ENCODE data around the gene UNC45B.
"Not testable (repeated sequence)": the region's sequence is repeated elsewhere in the genome, so short reads cannot be mapped to it uniquely, and the experiment has no call there.

UNC45B gene

DNA sequence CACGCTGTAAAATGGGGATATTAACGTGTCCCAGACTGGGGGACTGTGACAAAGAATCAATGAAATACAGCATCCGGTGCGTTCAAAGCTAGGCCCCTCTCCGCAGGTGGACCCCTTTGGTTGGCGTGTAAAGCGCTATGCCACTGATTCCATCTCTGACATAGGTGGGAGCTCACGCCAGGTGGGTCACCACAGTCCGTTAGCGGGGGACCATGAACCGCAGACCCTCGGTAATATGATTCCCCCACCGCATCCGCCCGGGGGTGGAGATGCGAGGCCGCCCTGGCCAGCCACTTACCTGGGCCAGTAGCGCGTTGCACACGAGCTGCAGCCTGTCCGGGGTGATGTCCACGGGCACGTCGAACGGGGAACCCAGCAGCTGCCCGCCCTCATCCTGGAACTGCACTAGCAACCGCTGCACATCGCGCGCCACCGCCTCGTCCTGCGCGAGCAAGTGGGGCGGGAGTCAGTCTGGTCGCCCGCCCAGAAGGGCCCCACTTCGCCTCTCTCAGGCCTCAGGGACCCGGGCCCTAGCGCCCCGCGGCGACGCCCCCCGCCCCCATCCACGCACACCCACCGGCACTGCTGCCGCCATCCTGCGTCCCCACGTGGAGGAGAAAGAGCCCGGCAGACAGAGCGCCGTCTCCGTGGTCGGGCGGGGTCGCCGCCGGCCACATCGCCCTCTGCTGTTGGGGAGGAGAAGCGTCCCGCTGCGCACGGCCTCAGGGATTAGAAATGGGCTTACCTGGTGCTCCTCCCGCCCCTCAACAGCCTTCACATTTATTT lies 5.7 kb upstream of the UNC45B start, which contains the start of gene NLE1:
Gene NLE1, minus strand, starts transcription at position 623 of the 786 bp plus-strand sequence. Its CDS starts 28 bp downstream, at position 595.
- DNase-seq (ENCODE audit: low read depth), result peak; percentile 30

DNA sequence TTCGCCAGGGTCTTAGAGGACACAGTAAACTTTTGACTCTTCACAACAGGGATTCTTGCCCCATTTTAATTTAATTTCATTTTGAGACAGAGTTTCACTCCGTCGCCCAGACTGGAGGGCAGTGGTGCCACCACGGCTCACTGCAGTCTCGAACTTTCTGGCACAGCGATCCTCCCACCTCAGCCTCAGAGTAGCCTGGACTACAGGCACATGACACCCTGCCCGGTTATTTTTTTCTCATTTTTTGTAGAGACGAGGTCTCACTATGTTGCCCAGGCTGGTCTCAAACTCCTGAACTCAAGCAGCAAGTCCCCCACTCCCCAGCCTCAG lies 5.2 kb upstream of the UNC45B start:
- DNase-seq (ENCODE audit: low read depth), result no peak

DNA sequence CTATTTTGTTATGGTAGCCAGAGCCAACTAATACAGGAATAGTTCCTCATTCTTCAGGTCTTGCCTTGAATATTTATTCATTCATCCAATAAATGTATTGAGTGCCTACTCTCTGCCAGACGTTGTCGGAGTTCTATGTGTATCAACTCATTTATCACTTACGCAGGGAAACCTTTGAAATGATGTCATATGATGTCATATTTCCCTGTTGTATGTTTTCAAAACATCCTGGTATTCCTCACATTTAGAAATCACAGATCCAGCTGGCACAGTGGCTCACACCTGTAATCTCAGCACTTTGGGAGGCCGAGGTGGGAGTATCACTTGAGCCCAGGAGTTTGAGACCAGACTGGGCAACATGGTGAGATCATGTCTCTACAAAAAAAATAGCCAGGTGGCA lies 2.8 kb upstream of the UNC45B start:
- DNase-seq (ENCODE audit: low read depth), result no peak

DNA sequence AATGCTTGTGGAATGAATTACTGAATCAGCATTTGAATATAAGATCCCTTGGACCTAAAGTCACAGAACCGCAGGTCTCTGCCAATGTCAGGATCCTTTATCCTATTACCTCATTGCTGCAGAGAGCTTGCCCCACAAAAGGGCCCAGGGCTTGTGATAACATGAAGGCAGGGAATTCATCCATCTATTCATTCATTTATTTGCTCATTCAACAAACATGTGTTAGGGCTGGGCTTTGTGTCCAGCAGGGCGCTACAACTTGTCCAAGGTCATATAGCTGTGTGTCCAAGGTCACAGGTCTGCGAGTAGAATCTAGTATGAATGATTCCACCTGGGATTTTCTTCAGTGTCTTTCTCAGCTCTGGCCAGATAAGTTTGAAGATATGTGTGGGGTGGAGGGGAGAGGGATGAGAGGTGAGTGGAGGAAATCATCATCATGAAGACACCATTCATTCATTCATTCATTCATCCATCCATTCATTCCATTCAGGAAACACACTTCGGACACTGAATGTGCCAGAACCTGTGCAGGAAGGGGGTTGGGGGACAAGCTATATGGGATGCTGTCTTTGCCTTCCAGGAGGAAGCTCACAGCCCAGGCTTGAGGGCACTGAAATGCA lies 1.3 kb upstream of the UNC45B start:
- DNase-seq (ENCODE audit: low read depth), result no peak

DNA sequence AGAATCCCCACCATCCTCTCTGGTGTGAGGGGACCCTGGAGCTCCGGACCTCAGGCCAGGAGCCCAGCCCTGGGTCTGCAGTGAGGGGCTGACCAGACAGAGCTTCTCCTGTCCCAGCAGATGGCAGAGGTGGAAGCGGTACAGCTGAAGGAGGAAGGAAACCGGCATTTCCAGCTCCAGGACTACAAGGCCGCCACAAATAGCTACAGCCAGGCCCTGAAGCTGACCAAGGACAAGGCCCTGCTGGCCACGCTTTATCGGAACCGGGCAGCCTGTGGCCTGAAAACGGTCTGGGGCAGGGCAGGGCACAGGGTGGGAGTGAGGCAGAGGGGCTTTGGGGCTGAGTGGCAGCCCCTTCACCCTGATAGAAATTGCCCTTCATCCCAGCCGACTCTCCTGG lies 527 bp downstream of the UNC45B start:
- no peak for DNase-seq (ENCODE audit: low read depth)

DNA sequence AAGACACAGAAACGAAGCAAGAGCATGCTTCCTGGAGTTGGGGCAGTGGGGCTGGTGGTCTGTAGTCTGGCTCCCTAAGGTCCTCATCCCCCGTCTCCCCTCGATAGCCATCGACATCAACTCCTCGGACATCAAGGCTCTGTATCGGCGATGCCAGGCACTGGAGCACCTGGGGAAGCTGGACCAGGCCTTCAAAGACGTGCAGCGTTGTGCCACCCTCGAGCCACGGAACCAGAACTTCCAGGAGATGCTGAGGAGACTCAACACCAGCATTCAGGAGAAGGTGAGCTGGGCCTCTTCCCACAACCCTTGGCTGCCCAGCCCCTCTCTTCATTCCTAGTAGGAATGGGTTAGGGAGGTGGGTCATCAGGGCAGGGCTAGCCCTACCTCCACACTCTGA lies 2.3 kb downstream of the UNC45B start:
- no peak for DNase-seq (ENCODE audit: low read depth)

DNA sequence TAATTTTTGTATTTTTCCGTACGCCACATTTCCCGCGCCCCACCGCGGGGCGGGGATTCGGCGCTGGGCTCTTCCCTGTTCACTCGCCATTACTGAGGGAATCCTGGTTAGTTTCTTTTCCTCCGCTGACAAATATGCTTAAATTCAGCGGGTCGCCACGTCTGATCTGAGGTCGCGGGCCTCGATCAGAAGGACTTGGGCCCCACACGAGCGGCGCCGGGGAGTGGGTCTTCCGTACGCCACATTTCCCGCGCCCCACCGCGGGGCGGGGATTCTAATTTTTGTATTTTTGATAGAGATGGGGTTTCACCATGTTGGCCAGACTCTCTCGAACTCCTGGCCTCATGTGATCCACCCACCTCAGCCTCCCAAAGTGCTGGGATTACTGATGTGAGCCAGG lies 3.5 kb downstream of the UNC45B start:
- DNase-seq (ENCODE audit: low read depth), result not testable (repeated sequence)

DNA sequence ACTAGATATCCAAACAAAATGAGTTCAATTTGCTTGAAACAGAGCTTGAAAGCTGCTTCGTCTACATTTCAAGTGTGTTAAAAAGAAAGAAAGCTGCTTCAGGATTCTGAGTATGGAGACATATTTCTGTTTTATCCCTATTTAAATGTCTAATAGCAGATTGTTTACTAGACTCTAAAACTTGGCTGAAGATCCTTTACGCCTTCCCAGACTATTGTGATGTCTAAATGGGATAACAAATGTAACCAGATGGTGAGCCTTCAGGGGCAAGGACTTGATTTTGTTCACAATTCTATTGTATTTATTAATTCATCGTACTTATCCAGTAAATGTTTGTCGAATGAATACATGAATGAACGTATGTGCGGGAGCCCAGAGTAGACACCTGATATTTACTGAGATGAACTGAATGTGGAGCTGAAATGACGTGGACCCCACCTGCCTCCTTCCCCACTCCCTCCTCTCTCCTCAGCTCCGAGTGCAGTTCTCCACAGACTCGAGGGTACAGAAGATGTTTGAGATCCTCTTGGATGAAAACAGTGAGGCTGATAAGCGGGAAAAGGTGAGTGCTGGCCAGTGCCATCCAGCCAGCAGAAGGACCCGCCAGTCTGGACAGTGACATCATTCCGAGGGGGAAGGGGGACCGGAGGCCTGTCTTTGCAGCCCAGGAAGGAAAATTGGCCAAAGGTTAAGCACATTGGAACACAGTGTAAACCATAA lies 5.0 kb downstream of the UNC45B start:
- no peak for DNase-seq (ENCODE audit: low read depth)

DNA sequence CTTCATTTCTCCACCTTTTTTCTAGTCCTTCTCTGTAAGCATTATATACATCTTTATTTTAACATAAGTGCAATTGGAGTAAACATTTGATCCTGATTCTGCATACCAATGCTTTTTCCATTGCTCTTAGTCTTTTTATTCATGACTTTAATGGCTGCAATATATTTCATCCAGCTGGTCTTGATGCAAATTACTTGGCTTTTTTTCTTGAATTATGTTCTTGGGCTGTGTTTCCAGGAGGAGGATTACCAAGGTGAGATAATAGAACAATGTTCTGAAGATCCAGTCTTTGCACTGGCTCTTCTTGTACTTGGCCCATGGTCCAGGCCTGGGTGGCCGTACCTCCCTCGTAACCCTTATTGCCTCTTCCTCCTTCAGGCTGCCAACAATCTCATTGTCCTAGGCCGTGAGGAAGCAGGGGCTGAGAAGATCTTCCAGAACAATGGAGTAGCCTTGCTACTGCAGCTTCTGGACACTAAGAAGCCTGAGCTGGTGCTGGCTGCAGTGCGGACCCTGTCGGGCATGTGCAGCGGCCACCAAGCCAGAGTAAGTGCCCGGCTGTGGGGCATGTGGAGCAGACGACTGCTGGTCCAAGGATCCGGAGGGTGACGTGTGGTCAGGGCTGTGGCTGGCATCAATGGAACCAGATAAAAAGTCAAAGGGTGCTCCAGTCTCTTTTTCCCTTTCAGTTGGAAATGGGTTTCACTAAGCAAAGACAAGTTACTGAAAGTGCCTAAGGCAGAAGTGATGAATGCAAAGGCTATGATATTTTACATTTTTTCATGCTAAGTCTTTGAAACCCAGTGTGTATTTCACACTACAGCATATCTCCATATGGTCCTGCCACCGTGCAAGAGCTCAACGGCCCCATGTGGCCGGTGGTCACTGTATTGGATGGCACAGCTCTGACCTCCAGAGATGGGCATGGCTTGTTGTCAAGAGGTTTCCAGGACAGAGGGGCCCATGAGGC lies 6.9 kb downstream of the UNC45B start:
- no peak for DNase-seq (ENCODE audit: low read depth)

DNA sequence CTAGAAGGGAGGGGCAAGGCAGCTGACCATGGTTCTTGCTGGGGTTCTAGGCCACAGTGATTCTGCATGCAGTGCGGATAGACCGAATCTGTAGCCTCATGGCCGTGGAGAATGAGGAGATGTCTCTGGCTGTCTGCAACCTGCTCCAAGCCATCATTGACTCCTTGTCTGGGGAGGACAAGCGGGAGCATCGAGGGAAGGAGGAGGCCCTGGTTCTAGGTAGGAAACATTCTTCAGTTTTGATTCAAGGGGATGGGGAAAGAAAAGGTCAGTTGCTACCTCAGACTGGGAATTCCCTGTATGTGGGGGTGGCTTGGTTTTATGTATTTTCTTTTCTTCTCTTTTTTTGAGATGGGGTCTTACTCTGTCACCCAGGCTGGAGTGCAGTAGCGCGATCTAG lies 7.6 kb downstream of the UNC45B start:
- DNase-seq (ENCODE audit: low read depth), result no peak

DNA sequence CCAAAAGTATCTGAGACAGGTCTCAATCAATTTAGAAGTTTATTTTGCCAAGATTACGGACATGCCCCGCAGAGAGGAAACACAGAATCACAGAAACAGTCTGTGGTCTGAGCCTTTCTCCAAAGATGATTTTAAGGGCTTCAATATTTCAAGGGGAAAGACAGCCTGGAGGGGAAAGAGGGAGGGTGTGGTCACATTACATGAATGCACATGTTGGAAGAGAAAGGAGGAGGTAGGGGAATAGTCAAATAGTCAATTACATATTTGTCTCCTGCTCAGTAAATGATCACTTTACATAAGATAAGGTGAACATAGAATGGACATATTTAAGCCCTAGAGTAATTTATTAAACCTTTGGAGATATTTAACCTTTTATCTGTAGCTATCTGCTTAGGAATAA lies 12.3 kb downstream of the UNC45B start:
- DNase-seq (ENCODE audit: low read depth), result no peak

DNA sequence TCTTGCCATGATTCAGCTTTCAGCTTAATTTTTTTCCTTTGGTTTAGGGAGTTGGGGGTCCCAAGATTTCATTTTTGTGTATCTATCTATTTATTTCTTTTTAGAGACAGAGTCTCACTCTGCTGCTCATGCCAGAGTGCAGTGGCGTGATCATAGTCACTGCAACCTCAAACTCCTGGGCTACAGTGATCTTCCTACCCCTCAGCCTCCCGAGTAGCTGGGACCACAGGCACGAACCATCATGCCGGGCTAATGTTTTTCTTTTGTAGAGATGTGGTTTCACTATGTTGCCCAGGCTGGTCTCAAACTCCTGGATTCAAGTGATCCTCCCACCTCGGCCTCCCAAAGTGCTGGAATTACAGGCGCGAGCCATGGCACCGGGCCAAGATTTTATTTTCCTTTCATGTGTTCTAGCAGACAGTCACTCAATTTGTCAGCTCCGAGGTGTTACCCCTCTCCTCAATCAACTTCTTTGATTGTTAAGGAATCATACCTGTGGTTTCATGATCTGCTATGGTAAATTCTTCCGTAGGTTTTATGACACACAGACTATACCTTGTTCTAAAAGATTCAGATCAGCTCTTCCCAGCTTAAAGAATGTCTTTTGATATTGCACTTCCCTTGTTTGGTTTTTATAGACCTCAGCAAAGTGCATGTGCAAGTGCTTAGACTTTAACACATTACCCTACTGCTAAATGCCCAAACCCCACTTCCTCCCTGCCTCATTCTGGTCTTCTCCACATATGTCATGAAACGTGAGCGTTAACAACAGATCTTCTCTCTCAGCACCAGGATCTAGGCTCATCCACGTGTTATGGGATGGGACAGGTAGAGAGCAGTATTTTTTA lies 13.0 kb downstream of the UNC45B start:
- no peak for DNase-seq (ENCODE audit: low read depth)

DNA sequence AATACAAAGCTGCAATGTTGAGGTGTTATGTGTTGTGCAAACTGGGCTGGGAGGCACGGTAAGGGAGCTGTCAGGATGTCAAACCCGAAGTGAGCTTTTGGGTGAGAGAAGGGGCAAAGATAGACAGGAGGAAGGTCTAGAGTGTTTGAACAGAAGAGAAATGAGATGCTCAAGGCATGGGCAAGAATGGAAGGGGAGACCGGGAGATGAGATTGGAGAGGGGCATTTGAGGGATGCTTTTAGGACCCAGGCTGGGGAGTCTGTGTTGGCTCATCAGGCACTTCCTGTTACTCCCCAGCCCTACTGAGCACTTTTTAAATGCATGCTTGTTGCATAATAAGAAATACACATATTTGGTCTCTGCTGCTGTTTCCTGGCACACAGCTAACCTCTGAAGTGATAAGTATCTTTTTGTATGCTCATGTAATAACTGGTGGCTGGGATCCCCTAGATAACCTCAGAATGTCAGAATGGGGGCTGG lies 13.7 kb downstream of the UNC45B start:
- no peak for DNase-seq (ENCODE audit: low read depth)

DNA sequence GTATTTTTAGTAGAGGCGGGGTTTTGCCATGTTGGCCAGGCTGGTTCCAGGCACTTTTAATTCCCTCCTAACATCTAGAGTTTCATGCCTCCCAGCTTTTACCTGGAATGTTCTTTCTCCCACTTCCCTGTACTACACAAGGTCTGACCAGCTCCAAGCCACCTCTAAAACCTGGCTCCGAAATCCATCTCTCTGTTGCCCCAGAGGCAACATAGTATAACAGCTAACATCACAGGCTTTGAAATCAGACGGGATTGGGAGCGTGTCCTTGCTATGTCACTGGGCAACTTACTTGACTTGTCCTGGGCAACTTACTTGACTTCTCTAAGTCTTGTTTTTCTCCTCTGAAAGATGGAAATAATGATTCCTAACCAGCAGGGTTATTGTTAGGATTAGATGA lies 15.1 kb downstream of the UNC45B start:
- no peak for DNase-seq (ENCODE audit: low read depth)

DNA sequence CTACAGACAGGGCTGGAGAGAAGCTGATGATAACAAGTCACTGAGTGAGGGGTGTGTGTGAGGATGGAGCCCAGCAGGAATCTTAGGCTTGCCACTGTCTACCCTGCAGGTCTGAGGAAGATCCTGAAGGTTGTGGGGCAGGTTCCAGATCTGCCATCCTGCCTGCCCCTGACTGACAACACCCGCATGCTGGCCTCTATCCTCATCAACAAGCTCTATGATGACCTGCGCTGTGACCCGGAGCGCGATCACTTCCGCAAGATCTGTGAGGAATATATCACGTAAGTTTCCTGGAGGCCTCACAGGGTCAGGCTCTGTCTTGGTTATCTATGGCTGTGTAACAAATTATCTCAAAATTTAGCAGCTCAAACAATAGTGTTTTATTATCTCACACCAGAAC lies 16.3 kb downstream of the UNC45B start:
- no peak for DNase-seq (ENCODE audit: low read depth)

DNA sequence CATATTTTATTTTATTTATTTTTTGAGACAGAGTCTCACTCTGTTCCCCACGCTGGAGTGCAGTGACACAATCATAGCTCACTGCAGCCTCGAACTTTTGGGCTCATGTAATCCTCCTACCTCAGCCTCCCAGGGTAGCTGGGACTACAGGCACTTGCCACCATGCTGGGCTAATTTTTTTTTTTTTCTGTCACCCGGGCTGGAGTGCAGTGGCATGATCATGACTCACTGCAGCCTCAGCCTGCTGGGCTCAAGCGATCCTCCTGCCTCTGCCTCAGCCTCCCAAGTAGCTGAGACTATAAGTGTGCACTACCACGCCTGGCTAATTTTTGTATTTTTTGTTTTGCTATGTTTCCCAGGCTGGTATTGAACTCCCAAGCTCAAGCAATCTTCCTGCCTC lies 17.1 kb downstream of the UNC45B start:
- DNase-seq (ENCODE audit: low read depth), result no peak

DNA sequence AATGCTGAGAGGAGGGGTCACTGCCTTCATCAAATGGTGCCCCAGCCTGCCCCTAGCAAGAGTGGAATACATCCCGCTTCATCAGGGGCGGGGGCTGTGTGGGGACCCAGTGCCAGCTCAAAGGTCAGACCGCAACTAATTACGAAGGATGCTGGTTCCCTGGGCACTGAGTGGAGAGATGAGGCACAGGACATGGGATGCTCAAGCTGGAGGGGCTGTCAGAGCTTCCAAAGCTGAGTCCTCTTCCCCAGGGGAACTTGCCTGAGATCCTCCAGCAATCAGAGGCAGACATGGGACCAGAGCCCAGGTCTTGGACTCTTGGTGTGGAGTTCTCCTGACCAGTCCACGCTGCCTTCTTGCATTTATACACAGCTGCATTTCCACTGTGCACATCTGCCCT lies 18.9 kb downstream of the UNC45B start:
- DNase-seq (ENCODE audit: low read depth), result no peak

DNA sequence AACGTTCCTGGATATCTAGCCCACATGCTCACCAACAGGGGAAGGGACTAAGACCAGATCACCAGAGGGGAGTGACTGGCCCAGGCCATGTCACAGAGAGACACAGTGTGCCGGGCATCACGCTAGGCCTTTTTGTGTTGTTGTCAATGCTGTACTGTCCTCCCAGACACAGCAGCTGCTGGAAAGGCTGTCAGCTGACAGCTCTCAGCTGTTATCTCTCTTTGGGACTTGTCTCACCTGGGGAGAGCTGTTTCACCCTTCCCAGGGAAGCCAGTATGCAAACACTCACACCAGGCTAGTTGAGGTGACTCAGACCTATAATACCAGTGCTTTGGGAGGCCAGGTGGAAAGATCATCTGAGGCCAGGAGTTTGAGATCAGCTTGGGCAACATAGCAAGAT lies 19.4 kb downstream of the UNC45B start:
- DNase-seq (ENCODE audit: low read depth), result no peak

DNA sequence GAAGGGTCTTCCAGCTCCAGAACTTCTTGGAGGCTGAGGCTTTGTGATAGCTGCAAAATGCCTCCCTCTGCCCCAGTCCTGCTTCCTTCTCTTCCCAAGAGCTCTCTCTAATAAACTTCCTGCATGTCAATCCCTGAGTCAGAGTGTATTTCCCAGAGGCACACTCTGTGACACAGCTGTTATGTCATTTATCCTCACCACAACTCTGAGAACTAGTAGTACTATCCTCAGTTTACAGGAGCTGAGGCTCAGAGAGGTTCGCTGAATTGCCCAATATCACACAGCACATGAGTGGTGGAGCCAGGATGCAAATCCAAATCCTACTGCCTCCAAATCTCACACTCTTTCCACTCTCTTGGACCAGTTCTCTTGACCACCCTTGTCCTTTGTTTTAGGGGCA lies 20.0 kb downstream of the UNC45B start:
- peak; percentile 5 for DNase-seq (ENCODE audit: low read depth)

DNA sequence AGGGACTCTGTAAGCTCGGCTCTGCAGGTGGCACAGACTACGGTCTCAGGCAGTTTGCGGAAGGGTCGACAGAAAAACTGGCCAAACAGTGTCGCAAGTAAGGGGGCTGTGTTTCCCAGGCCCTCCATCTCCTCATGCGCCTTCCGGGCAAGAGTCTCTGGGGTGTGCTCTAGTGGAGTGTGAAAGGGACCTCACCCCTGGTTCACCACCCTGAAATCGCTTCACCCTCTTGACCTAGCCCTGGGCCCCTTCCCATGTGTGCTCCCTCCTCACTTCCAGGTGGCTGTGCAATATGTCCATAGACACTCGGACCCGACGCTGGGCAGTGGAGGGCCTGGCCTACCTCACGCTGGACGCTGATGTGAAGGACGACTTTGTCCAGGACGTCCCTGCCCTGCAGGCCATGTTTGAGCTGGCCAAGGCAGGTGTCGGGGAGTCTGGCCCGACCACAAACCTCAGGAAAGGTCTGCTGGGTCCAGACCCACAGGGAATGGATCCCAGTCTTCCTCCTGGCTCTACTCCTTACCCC lies 22.3 kb downstream of the UNC45B start:
- DNase-seq (ENCODE audit: low read depth), result no peak
